ENCODE results near the gene SPESP1. TPM values are rescaled to one million over a fixed set of nuclear protein-coding genes. Genes with fewer than 3 reads are reported as not detected.

The SPESP1 gene
- total RNA-seq, 3 donors from 2014 or later: 0.29 to 3.8 (median 1.3) TPM

DNA sequence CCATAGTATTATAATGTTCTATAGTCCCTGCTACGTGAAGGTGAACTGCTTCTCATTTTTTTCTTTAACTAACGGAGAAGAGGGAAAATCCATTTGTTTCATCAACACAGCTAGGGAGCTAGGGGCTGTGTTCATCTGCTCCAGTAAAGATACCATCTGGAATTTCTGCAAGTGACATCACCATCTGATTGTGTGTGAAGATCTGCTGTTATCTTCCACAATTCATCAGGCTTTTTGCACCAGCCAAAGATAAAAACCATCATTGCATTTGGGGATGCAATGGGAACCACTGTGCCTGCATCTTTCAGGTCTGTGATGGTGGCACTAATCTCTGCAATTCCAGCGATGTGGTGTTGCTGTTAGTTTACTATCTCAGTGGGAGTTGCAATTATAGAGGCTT lies 48.7 kb downstream of the SPESP1 start:
- no peaks in the 10 kb centered on the region for H3K36me3 ChIP-seq (ENCODE audit: low read depth)
- peaks cover 5% of the 10 kb centered on the region for H3K9me3 ChIP-seq
- DNase-seq (no peak), ATAC-seq (no peak)
- intact Hi-C loops (cut with DNase I, micrococcal nuclease): no loop called here
- TF ChIP-seq, protein P1, sequence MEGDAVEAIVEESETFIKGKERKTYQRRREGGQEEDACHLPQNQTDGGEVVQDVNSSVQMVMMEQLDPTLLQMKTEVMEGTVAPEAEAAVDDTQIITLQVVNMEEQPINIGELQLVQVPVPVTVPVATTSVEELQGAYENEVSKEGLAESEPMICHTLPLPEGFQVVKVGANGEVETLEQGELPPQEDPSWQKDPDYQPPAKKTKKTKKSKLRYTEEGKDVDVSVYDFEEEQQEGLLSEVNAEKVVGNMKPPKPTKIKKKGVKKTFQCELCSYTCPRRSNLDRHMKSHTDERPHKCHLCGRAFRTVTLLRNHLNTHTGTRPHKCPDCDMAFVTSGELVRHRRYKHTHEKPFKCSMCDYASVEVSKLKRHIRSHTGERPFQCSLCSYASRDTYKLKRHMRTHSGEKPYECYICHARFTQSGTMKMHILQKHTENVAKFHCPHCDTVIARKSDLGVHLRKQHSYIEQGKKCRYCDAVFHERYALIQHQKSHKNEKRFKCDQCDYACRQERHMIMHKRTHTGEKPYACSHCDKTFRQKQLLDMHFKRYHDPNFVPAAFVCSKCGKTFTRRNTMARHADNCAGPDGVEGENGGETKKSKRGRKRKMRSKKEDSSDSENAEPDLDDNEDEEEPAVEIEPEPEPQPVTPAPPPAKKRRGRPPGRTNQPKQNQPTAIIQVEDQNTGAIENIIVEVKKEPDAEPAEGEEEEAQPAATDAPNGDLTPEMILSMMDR (IDR thresholded peaks at IDR 0.05): no peak
- H3K4me3 ChIP-seq: no peak overlapping the region
- H3K4me1 ChIP-seq (ENCODE audit: low read depth): no peaks in the 10 kb centered on the region

DNA sequence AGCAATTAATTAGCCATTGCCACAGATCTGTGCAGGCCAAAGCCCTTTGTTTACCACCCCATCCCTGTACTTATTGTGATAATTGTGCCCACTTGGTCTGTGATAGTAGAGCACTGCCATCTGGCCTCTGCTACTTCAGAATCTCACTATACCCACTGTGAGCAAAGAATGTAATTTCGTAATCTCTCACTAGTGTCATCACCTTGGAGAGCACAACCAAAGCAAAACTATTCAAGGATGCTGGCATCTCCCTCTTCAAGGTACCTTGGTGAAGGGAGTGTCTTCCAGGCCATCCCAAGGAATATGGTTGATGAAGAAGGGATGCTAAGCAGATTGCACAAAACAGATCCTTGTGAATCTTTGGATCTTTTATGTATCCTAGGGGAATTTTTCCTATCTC lies 49.5 kb downstream of the SPESP1 start:
- no peaks in the 10 kb centered on the region for H3K4me1 ChIP-seq (ENCODE audit: low read depth)
- H3K9me3 ChIP-seq: peaks cover 5% of the 10 kb centered on the region
- no peak overlapping the region for H3K4me3 ChIP-seq
- TF ChIP-seq, protein P1 (IDR thresholded peaks at IDR 0.05): no peak
- no peaks in the 10 kb centered on the region for H3K36me3 ChIP-seq (ENCODE audit: low read depth)
- ATAC-seq (no peak), DNase-seq (no peak)
- intact Hi-C loops (cut with DNase I, micrococcal nuclease): no loop called here

DNA sequence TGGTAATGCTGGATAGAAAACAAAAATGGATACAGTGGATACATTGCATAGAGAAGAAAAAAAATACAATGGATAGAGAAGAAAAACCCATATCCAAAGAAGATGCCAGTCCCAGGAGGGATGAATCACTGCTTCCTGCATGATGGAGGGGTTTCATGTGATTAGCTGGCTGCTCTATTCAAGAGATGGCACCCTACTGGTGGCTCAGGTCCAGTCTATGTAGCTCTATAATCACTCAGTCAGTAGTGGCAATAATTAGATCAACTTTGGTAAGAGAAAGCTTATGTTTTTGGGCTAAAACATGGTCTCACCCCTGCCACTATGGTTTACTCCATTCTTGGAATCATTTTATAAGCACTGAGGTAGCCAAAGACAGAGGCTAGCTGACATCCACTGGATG lies 50.5 kb downstream of the SPESP1 start:
- no peak overlapping the region for H3K4me3 ChIP-seq
- no peak for DNase-seq
- H3K4me1 ChIP-seq (ENCODE audit: low read depth): no peaks in the 10 kb centered on the region
- no peaks in the 10 kb centered on the region for H3K36me3 ChIP-seq (ENCODE audit: low read depth)
- intact Hi-C loops (cut with DNase I, micrococcal nuclease): no loop called here
- no peak for ATAC-seq
- H3K9me3 ChIP-seq: peaks cover 2% of the 10 kb centered on the region
- TF ChIP-seq, protein P1 (IDR thresholded peaks at IDR 0.05): no peak

DNA sequence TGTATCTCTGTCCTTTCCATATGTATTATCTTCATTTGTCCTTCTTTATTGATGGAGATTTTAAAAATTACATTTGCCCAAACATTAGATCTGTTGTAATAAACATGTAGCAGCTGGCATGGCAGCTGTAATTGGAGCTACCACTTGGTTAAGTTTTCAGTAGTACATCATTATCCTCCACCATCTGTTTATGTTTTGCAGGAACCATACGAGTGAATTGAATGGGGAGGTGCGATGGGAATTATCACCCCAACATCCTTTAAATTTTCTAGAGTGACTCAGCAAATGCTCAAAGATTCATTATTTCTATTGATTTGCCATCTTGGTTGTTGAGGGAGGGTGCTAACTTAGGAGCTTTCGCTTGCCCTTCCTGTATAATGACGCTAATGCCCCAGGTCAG lies 51.6 kb downstream of the SPESP1 start:
- intact Hi-C loops (cut with DNase I, micrococcal nuclease): no loop called here
- DNase-seq (no peak), ATAC-seq (no peak)
- Histone ChIP-seq H3K4me3 (no peak overlapping the region), H3K9me3 (peaks cover 2% of the 10 kb centered on the region), H3K4me1 (ENCODE audit: low read depth) (no peaks in the 10 kb centered on the region), H3K36me3 (ENCODE audit: low read depth) (no peaks in the 10 kb centered on the region)
- TF ChIP-seq, protein P1 (IDR thresholded peaks at IDR 0.05): no peak

DNA sequence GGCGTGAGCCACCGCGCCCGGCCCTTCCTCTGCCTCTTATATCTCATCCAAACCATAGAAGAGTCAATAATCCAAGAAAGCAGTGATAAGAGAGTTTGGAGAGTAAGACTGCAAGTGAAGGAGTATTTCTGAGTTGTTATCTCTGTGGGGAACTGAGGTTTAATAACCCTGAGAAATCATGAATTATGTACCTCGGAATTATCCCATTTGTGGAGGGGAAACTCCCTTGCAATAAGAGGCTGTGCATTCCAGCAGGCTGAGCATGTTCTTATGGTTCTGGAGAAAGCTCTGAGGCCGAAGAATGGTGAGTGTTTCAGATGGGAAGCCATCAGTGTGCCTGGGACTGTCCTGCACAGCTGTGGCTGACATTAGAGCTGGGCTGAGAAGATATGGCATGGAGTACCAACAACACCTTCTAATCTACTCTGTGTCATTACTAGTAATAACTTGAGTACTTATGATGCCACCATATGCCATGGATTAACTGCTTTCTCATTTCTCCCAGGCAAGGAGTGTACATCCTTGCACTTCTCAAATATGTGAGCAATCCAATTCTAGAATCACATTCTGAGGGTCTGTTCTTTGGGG lies 52.7 kb downstream of the SPESP1 start:
- intact Hi-C loops (cut with DNase I, micrococcal nuclease): no loop called here
- ATAC-seq (no peak), DNase-seq (no peak)
- Histone ChIP-seq H3K9me3 (no peaks in the 10 kb centered on the region), H3K4me1 (ENCODE audit: low read depth) (no peaks in the 10 kb centered on the region), H3K36me3 (ENCODE audit: low read depth) (no peaks in the 10 kb centered on the region), H3K4me3 (no peak overlapping the region)
- TF ChIP-seq, protein P1 (IDR thresholded peaks at IDR 0.05): no peak

DNA sequence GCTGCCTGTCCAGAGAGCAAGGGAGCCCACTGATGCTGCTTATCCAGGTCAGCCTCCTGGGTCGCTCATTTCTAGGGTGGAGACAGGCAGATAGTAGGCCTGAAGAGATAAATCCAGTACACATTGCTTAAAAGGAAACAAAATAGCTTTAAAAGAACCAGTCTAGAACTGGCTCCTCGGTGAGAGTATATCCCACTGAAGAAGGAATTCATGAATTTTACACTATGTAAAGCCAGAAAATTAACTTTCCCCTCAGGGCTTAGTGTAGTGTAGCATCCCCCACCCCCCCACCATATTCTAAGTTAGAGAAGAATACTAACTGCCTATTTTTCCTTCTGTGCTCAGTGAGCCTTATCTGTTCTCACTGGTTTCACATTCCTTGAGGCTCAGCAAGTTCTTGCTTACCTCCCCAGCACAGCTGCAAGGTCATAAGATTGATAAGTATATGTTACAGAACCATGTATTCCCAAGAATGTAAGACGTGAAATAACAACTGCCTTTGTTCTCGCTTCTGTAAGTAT lies 53.7 kb downstream of the SPESP1 start:
- intact Hi-C loops (cut with DNase I, micrococcal nuclease): no loop called here
- TF ChIP-seq, protein P1 (IDR thresholded peaks at IDR 0.05): no peak
- Histone ChIP-seq H3K4me3 (no peak overlapping the region), H3K36me3 (ENCODE audit: low read depth) (no peaks in the 10 kb centered on the region), H3K4me1 (ENCODE audit: low read depth) (no peaks in the 10 kb centered on the region), H3K9me3 (no peaks in the 10 kb centered on the region)
- no peak for DNase-seq
- ATAC-seq: no peak

Data from mucosa of descending colon (tissue), 3 donors.